ENCODE measurements around the gene TCAP.

Gene TCAP

DNA sequence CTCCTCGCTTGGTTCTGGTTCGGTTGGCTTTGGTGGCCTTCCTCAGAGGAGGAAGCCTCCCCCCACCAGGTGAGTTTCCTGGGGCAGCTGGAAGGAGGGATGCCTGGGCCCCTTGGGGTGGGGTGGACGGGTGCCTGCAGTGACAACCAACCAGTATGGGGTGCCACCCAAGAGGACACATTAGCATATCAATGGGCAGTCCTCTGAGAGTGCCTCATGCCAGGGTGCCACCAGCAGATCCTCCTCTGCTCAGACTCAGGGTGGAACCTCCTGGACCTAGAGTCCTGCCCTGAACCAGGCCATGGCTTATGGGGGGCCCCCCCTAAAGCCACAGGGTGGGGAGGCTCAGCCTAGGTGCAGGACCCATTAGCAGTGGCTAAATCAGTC lies 35.7 kb upstream of the TCAP start:
- DNase-seq: no peak

DNA sequence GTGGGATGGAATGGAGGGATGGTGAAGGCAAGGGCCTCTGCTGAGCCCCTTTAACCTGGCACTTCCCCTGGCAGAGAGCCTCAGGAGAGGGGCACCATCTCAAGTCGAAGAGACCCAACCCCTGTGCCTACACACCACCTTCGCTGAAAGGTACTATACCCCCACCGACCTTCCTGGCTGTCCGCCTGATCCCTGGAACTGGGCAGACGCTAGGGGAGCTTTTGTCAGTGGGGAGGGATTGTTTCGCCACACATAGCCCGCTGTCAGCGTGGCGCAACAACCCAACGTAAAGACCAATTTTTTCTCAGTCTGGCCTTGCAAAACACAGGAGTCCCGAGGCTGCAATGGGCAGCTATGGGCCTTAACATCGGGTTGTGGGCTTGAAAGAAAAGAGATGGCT lies 35.3 kb upstream of the TCAP start:
- DNase-seq: no peak

- peak; percentile 36 for DNase-seq
Observed at GRCh38 chr17:39631403-39631802, 33.7 kb upstream of the TCAP start.

GRCh38 chr17:39632153-39632941 lies 32.8 kb upstream of the TCAP start:
- DNase-seq: peak; percentile 12

GRCh38 chr17:39633570-39634183 lies 31.5 kb upstream of the TCAP start:
- DNase-seq: no peak

DNA sequence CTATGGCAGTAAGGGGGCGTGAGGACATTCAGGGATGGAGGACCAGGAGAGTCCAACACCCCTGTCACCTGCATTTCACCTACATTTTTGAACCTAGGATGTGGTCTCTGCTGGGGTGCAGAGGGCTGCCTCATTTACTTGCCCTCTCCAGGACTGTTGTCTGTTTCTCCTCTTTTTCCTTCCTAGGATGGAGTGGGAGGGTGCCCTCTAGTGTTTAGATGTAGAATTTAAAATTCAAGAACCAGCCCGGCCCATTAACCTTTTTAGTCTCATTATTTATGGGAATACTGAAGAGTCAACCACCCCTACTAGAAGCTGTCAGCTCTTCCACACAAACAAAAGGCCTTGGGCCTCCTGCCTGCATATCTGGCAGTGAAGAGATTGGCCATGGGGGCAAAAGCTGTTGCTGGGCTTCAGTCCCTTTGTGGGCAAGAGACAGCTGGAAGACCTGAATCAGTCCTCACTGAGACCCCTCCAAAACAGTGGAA lies 30.7 kb upstream of the TCAP start:
- DNase-seq: no peak

DNA sequence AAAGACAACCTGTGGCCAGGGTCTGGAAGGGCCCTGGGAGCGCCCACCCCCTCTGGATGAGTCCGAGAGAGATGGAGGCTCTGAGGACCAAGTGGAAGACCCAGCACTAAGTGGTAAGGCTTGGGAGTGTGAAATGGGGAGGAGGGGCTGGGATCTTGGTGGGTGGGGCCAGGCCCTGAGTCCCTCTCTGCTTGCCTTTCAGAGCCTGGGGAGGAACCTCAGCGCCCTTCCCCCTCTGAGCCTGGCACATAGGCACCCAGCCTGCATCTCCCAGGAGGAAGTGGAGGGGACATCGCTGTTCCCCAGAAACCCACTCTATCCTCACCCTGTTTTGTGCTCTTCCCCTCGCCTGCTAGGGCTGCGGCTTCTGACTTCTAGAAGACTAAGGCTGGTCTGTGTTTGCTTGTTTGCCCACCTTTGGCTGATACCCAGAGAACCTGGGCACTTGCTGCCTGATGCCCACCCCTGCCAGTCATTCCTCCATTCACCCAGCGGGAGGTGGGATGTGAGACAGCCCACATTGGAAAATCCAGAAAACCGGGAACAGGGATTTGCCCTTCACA lies 29.5 kb upstream of the TCAP start:
- DNase-seq: no peak

- DNase-seq: no peak
Observed at GRCh38 chr17:39636587-39636926, 28.6 kb upstream of the TCAP start.

DNA sequence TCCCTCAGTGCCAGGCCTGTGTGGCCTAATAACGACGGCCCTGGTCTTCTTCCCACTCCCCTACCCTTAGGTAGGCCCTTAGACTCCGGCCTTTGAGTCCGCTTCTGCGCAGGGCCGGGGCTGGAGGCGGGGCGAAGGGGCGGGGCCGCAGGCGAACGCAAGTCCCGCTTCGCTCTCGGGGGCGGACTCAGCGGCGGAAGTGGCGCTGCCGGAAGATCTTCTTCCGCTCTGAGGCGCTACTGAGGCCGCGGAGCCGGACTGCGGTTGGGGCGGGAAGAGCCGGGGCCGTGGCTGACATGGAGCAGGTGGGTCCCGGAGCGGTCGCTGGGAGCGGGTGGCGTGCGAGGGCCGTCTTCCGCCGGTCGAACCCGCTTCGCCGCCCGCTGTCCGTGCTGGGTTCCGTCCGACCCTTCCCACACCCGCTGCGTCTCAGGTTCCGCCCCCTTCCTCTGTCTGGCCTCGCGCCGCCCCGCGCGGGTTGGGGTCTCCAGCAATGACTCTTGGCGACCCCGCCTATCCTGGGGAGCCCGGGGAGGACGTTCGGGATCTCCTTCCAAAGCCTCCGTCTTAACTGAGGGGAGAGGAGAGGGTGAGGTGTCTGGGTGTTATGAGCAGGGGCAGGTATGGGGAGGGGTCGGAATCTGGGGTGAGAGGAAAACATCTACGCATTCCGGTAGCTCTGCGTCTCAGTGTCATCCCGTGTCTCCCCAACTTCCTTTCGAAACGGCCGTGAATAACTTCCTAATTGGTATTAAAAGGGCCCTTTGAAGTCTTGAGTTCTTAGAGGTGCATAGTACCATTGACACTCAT lies 28.0 kb upstream of the TCAP start, which contains the start of gene STARD3:
Gene STARD3 (plus strand): TSS at position 218 of the 810 bp plus-strand sequence. CDS start 16,388 bp downstream, outside the sequence.
- DNase-seq: peak; percentile 30

- no peak for DNase-seq
Observed at GRCh38 chr17:39638317-39638716, 26.8 kb upstream of the TCAP start.

- no peak for DNase-seq
Observed at GRCh38 chr17:39639043-39639442, 26.1 kb upstream of the TCAP start.

GRCh38 chr17:39639566-39640458 lies 25.3 kb upstream of the TCAP start:
- no peak for DNase-seq

DNA sequence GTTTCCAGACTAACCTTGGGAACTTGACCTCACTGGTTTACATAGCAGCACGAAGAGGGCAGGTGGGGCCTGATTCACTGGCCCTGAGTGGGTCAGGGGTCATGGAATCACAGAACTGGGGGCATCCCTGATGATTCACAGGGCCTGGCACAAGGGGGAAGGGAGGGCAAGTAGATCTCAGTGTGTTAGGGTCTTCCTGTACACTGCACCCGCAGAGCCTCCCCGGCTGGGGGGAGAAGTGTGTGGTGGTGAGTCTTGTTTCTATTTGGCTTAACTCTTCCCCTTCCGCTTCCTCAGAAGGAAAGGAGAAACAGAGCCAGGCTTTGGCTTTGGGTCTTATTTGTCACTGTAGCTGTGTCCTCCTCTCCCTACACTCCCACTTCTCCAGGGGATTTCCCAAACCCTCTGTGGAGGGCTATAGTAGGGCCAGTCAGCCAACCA lies 24.5 kb upstream of the TCAP start:
- DNase-seq: no peak

- DNase-seq: no peak
Observed at GRCh38 chr17:39641097-39641496, 24.1 kb upstream of the TCAP start.

- DNase-seq: no peak
Observed at GRCh38 chr17:39641883-39642282, 23.3 kb upstream of the TCAP start.

DNA sequence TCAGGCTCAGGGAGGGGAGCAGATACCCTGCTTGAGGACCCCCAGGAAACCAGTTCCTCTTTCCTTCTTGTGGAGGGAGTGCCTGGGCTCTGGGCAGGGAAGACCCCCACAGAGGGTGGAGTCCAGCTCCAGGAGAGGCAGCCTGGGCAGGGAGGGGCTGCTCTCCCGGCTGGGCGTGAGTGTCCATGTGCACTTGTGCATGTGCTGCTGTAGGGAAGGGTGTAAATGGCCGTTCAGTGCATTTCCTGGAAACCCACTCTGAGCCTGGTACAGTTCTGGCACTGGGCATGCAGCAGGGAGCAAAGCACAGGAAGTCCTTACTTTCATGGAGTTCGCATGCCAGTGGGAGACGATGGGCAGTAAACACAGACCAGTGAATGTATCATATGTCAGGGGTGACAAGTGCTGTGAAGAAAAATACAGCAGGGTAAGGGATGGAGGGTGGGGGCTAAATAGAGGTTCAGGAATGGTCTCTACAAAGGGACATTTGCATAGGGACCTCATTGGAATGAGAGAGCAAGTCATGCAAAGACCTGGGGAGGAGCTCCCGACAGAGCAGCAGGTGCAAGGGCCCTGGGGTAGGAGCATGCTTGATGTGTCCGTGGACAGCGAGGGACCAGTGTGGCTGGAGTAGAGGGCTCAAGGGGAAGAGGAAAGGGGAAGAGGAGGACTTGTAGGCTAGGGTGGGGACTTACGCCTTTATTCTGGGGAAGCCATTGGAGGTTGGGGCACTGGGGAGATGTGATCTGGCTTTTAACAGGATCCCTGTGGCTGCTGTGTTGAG lies 22.7 kb upstream of the TCAP start:
- no peak for DNase-seq

- DNase-seq: no peak
Observed at GRCh38 chr17:39643271-39643670, 21.9 kb upstream of the TCAP start.

GRCh38 chr17:39647256-39647655 lies 17.9 kb upstream of the TCAP start:
- DNase-seq: no peak

GRCh38 chr17:39648616-39649366 lies 16.4 kb upstream of the TCAP start:
- no peak for DNase-seq

GRCh38 chr17:39650121-39650579 lies 15.0 kb upstream of the TCAP start:
- DNase-seq: no peak
